ENCODE measurements around the gene CNTNAP2.

The CNTNAP2 gene

DNA sequence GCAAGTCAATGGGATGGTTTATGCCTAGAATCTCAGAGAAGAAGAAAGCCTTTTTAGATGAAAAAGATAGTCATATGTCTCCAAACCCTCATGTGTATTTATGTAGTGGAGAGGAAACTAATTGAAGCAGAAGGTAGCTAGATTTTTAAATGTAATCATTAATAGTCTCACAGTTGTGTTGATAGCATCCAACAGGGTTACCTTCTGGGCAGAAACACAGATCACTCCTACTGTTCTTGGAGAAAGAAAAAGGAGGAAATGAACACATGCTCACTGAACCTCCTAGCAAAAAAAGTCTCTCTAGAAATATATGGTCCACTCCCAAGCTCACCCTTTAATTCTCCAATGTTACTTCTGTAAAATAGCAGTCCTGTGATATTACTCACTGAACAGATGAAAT is 1696.7 kb downstream of the CNTNAP2 start:
- TF ChIP-seq, protein P1, sequence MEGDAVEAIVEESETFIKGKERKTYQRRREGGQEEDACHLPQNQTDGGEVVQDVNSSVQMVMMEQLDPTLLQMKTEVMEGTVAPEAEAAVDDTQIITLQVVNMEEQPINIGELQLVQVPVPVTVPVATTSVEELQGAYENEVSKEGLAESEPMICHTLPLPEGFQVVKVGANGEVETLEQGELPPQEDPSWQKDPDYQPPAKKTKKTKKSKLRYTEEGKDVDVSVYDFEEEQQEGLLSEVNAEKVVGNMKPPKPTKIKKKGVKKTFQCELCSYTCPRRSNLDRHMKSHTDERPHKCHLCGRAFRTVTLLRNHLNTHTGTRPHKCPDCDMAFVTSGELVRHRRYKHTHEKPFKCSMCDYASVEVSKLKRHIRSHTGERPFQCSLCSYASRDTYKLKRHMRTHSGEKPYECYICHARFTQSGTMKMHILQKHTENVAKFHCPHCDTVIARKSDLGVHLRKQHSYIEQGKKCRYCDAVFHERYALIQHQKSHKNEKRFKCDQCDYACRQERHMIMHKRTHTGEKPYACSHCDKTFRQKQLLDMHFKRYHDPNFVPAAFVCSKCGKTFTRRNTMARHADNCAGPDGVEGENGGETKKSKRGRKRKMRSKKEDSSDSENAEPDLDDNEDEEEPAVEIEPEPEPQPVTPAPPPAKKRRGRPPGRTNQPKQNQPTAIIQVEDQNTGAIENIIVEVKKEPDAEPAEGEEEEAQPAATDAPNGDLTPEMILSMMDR (IDR thresholded peaks at IDR 0.05) = no peak

DNA sequence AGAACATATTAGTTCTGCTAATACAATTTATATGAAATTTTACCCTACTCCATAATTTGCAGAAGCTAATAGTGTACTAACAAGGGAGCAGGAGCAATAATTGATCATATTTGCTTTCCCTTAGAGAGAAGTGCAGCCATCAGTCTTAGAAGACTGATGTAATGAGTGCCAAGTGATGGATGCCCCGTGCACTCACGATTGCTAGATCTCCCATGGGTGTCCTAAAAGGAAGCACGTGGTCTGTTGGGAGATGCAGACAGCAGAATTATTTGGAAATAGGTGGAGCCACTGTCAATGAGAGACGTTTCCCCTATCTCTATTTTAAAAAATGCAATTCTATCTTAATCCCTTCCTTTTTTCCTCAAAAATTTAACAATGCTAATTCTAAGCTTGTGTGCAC is 1701.7 kb downstream of the CNTNAP2 start:
- no peak overlapping the region for H3K27ac ChIP-seq
- TF ChIP-seq, protein P1 (IDR thresholded peaks at IDR 0.05) = no peak
- DNase-seq (ENCODE audit: low spot score) = no peak
- no peak overlapping the region for H3K4me3 ChIP-seq

More for the DNA sequence above, 1696.7 kb downstream of the CNTNAP2 start:
- Histone ChIP-seq H3K27ac (no peak overlapping the region), H3K4me3 (no peak overlapping the region)
- DNase-seq (ENCODE audit: low spot score) = no peak

DNA sequence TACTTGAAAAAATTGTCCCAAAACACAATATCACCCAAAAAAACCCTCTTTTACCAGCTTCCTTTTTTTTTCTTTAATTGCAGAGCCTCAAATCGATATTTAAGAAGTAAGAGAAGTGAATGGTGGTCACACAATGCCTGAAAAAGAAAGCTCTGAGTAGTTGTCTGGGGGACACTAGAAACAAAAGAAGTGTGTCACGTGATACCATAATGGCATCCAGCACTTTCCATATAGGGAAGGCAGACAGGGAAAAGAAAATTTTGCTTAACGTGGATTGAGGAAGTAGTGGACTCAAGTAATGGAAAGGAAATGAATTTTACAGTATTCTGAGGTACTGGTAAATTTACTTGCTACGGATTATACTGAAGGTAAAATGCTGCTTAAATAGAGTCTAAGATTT is 1708.1 kb downstream of the CNTNAP2 start:
- TF ChIP-seq, protein P1 (IDR thresholded peaks at IDR 0.05) = no peak
- H3K27ac ChIP-seq = no peak overlapping the region
- H3K4me3 ChIP-seq = no peak overlapping the region
- DNase-seq (ENCODE audit: low spot score) = no peak

DNA sequence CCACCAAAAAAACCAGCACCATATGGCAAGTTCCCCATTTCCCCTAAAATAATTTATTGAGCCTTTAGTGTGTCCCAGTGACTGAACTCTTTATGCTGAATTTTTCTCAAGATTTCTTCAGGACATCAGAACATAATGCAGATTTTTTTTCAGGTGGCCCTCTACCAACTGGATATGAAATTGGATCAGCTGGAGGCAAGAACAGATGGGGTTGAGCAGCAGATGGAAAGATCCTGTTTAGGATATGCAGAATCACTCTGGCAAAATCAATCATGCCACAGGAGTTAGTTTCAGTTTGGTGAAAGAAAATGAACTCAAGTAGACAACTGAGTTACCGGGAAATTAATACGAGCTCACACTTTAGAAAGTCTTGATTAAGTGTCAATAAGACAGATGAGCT is 1712.4 kb downstream of the CNTNAP2 start:
- TF ChIP-seq, protein P1 (IDR thresholded peaks at IDR 0.05) = no peak
- Histone ChIP-seq H3K4me3 (no peak overlapping the region), H3K27ac (no peak overlapping the region)
- DNase-seq (ENCODE audit: low spot score) = no peak

DNA sequence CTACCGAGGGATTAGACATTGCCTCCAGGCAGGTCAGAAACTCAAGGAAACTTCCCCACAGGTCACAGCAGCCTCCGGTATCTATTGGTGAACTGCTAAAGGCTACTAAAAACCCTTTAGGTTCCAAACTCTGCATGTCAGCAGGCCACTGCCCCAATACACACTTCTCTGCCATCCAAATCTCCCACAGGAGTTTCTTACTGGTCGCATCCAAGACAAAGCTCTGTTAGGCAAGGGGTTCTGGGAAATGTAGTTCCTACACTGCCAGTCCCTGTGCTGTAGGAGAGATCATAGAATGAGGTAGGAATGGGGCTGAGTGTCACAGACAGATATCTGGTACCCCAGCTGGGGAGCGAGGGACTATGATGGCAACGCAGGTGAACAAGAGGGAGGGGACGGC is 1717.0 kb downstream of the CNTNAP2 start:
- H3K27ac ChIP-seq = no peak overlapping the region

DNA sequence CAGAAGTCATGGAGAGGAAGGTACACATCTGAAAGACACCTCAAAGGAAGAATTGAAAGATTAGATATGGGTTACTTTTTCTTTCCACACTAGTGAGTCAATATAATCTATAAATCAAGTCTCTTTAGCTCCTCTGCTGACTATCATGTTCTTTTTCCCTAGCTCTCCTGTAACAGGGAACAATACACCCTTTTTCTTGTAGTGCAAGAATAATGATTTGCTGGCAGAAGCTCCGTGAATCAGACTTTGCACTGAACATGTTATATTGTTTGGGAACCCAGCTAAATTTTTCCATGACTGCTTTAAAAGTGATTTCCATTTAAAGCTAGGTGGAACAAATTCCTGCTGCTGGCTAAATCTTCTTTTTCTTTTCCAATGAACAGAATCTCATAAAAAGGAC is 1717.4 kb downstream of the CNTNAP2 start:
- TF ChIP-seq, protein P1 (IDR thresholded peaks at IDR 0.05) = no peak
- no peak for DNase-seq (ENCODE audit: low spot score)
- Histone ChIP-seq H3K27ac (no peak overlapping the region), H3K4me3 (no peak overlapping the region)

More for the DNA sequence above, 1717.0 kb downstream of the CNTNAP2 start:
- DNase-seq (ENCODE audit: low spot score) = no peak
- TF ChIP-seq, protein P1 (IDR thresholded peaks at IDR 0.05) = no peak
- no peak overlapping the region for H3K4me3 ChIP-seq

DNA sequence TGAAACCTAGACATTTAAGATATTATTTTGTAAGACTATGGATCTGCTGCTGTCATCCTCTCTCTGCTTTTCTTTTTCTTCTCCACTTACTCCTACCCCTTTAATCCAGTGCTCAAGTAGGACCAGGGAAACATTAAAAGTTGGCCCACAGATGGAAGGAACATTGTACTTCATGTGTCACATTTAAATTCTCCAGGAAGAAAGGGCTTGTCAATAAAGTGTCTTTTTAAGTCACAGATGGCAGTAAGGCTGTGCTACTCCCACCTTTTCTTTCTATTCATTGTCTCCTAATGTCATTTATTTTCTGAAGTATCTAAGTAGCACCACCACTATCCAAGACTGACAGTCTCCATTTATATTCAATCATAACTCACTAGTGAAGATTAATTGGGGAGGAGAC is 1736.2 kb downstream of the CNTNAP2 start:
- no peak for DNase-seq (ENCODE audit: low spot score)
- no peak overlapping the region for H3K27ac ChIP-seq
- TF ChIP-seq, protein P1 (IDR thresholded peaks at IDR 0.05) = no peak
- H3K4me3 ChIP-seq = no peak overlapping the region

Data from coronary artery (tissue), 2 donors.